Panc1 (cell line): ENCODE measurements around the gene POLN. TPM values are rescaled to one million over a fixed set of nuclear protein-coding genes. Genes with fewer than 3 reads are reported as not detected.

Source experiments
- ATAC-seq: fragments of 200-7000 bp; cut with Tn5 transposase; 2 replicates; pipeline ENCODE4 v1.9.1; 2020; ENCODE audit warnings: mild to moderate bottlenecking, moderate library complexity
- BruUV-seq: library from RNA; stranded (reverse); fragments of 400-500 nt; replicated peaks from 2 replicates; lab custom pipeline; 2021; lab: Mats Ljungman, UMichigan
- CTCF ChIA-PET: fragments of 300-600 bp; sonication (Branson Sonifier 250); formaldehyde crosslinking; loops from one replicate; lab custom pipeline; 2022; ENCODE audit warnings: antibody characterized with exemption; lab: Charles Lee
- POLR2A ChIA-PET: fragments of 300-600 bp; sonication (Branson Sonifier 250); formaldehyde crosslinking; loops from one replicate; lab custom pipeline; 2022; ENCODE audit warnings: antibody characterized with exemption; lab: Charles Lee
- DNase-seq: peaks from one replicate; pipeline ENCODE4 v3.0.0-alpha.2; 2010; ENCODE audit warnings: low read depth, low spot score
- H3K27ac ChIP-seq: 2 replicates; pipeline ENCODE4 v1.5.1; 2011; ENCODE audit warnings: mild to moderate bottlenecking, low read length, inconsistent platforms
- H3K27me3 ChIP-seq: fragments of 200-500 bp; sonication (Bioruptor generic); 2 replicates; pipeline ENCODE4 v1.6.0; 2014; ENCODE audit warnings: low read length, inconsistent platforms; ENCODE audit not compliant: control insufficient read depth, insufficient read depth
- H3K36me3 ChIP-seq: fragments of 200-500 bp; sonication (Bioruptor generic); 2 replicates; pipeline ENCODE4 v1.5.1; 2014; ENCODE audit warnings: inconsistent platforms, mild to moderate bottlenecking, low read length, moderate library complexity; ENCODE audit not compliant: control insufficient read depth, insufficient read depth
- H3K4me1 ChIP-seq: 2 replicates; pipeline ENCODE4 v1.5.1; 2011; ENCODE audit warnings: inconsistent platforms, mild to moderate bottlenecking, low read length, moderate library complexity; ENCODE audit not compliant: control insufficient read depth, insufficient read depth
- H3K4me3 ChIP-seq, 2 experiments: 2 replicates each; pipeline ENCODE4 v1.5.1; 2011 to 2012; ENCODE audit warnings: low read depth in 2 of 2, low read length in 2 of 2, mild to moderate bottlenecking in 2 of 2, inconsistent platforms in 1 of 2, moderate library complexity in 1 of 2
- H3K9me3 ChIP-seq: fragments of 200-500 bp; sonication (Bioruptor generic); 2 replicates; pipeline ENCODE4 v1.5.1; 2014; ENCODE audit warnings: low read depth, mild to moderate bottlenecking, inconsistent platforms, low read length, moderate library complexity; ENCODE audit not compliant: control insufficient read depth, insufficient read depth
- CTCF ChIP-seq: fragments of 450-650 bp; IDR thresholded peaks from 2 replicates; pipeline ENCODE4 v1.5.1; 2017; ENCODE audit warnings: mild to moderate bottlenecking
- POLR2AphosphoS5 ChIP-seq: IDR thresholded peaks from 2 replicates; pipeline ENCODE4 v1.6.1; 2012; ENCODE audit warnings: mild to moderate bottlenecking, low read depth, low read length, moderate library complexity
- REST ChIP-seq, 2 experiments: IDR thresholded peaks; 2 replicates each; pipeline ENCODE4 v1.6.1; 2011 to 2012; ENCODE audit warnings: low read depth in 2 of 2, control low read depth in 1 of 2, low read length in 1 of 2, mild to moderate bottlenecking in 1 of 2, moderate library complexity in 1 of 2; ENCODE audit not compliant: insufficient read depth in 1 of 2
- SIN3A ChIP-seq: IDR thresholded peaks from 2 replicates; pipeline ENCODE4 v1.6.1; 2012; ENCODE audit warnings: low read depth, mild to moderate bottlenecking, low read length, moderate library complexity, borderline replicate concordance; ENCODE audit not compliant: insufficient read depth
- TCF7L2 ChIP-seq: IDR thresholded peaks from 2 replicates; pipeline ENCODE4 v1.6.1; 2011; ENCODE audit warnings: mild to moderate bottlenecking, low read depth, low read length, inconsistent platforms
- in situ Hi-C: cut with HindIII; loops from 2 replicates; pipeline ENCODE4 v1.10.0; 2016; ENCODE audit warnings: low sequenced_read_pairs, low pct_unique_long_range_greater_than_20kb
- intact Hi-C: fragments of 100-400 bp; cut with micrococcal nuclease; formaldehyde crosslinking; loops from one replicate; pipeline ENCODE4 v1.10.0; 2022; ENCODE audit not compliant: unreplicated experiment
- total RNA-seq: library from RNA; stranded (reverse); gene quantifications from one replicate; pipeline ENCODE4 v1.2.1, GENCODE V29; 2021; ENCODE audit not compliant: unreplicated experiment

POLN gene
- total RNA-seq, 1 experiment from 2014 or later = 4.3 TPM

- H3K4me1 ChIP-seq = no peaks in the 10 kb centered on the region; the same call in 1 of the 2 replicates
- intact Hi-C loops (no loop called here), in situ Hi-C loops (no loop called here)
- DNase-seq (no peak), ATAC-seq (no peak)
- H3K9me3 ChIP-seq = no peaks in the 10 kb centered on the region
- no peaks in the 10 kb centered on the region for H3K27me3 ChIP-seq
- ChIA-PET CTCF (interaction anchor here (0.6 kb wide), 1 partner anchor 97 kb away, joined by 5 read pairs; no protein-coding TSS in a partner anchor), POLR2A (no interaction called here)
- no peak overlapping the region for H3K4me3 ChIP-seq
- no peak overlapping the region for H3K27ac ChIP-seq
- no peaks in the 10 kb centered on the region; the same call in 1 of the 2 replicates for H3K36me3 ChIP-seq
- no TSS peak for BruUV-seq
- TF ChIP-seq CTCF (no peak), TCF7L2 (no peak), POLR2AphosphoS5 (no peak), REST (IDR thresholded peaks at IDR 0.05; ENCODE audit: insufficient read depth in 1 of 2, low read depth in 2 of 2, low read length in 1 of 2) (no peak), SIN3A (no peak)
These were observed 16.4 kb upstream of the POLN start for GRCh38 chr4:2258091-2259035.

- ChIA-PET CTCF (interaction anchor here (0.6 kb wide), 1 partner anchor 98 kb away, joined by 5 read pairs; no protein-coding TSS in a partner anchor), POLR2A (no interaction called here)
- intact Hi-C loops = no loop called here
- in situ Hi-C loops = no loop called here
- H3K27me3 ChIP-seq = no peaks in the 10 kb centered on the region
- no peak overlapping the region for H3K4me3 ChIP-seq
- H3K36me3 ChIP-seq = no peaks in the 10 kb centered on the region; the same call in 1 of the 2 replicates
- H3K27ac ChIP-seq = no peak overlapping the region
- no peak for DNase-seq
- no peaks in the 10 kb centered on the region; the same call in 1 of the 2 replicates for H3K4me1 ChIP-seq
- ATAC-seq = no peak
- no TSS peak for BruUV-seq
- H3K9me3 ChIP-seq = no peaks in the 10 kb centered on the region
- TF ChIP-seq CTCF (no peak), REST (IDR thresholded peaks at IDR 0.05; ENCODE audit: insufficient read depth in 1 of 2, low read depth in 2 of 2, low read length in 1 of 2) (no peak), SIN3A (no peak), POLR2AphosphoS5 (no peak), TCF7L2 (no peak)
These were observed 15.6 kb upstream of the POLN start for GRCh38 chr4:2257361-2258081.
